HepG2 (cell line): ENCODE results near the gene IL4I1. TPM values are rescaled to one million over a fixed set of nuclear protein-coding genes. Genes with fewer than 3 reads are reported as not detected.

Source experiments
- ARNT2 ChIP-seq: sonication (generic); formaldehyde crosslinking; IDR thresholded peaks from 2 replicates; pipeline ENCODE4 v1.8.0; 2022; ENCODE audit warnings: mild to moderate bottlenecking, low read depth, missing genetic modification reagents, moderate library complexity
- NCOA2 ChIP-seq: sonication (generic); formaldehyde crosslinking; IDR thresholded peaks from 2 replicates; pipeline ENCODE4 v1.8.0; 2022; ENCODE audit warnings: inconsistent platforms
- POGK ChIP-seq: sonication (generic); formaldehyde crosslinking; conservative IDR thresholded peaks from 2 replicates; pipeline ENCODE4 v1.8.0; 2022; ENCODE audit warnings: mild to moderate bottlenecking, moderate library complexity, missing genetic modification reagents
- POGZ ChIP-seq: sonication (generic); formaldehyde crosslinking; IDR thresholded peaks from 2 replicates; pipeline ENCODE4 v1.4.0; 2020; ENCODE audit warnings: mild to moderate bottlenecking, missing genetic modification reagents
- REST ChIP-seq, 2 experiments: IDR thresholded peaks; 2 replicates each; pipeline ENCODE4 v1.6.1; 2011 to 2012; ENCODE audit warnings: low read length in 2 of 2, borderline replicate concordance in 1 of 2, low read depth in 1 of 2, mild to moderate bottlenecking in 1 of 2, moderate library complexity in 1 of 2
- SAFB2 ChIP-seq: sonication (generic); formaldehyde crosslinking; IDR thresholded peaks from 2 replicates; pipeline ENCODE4 v1.5.1; 2020; ENCODE audit warnings: missing genetic modification reagents, low read depth, mild to moderate bottlenecking, borderline replicate concordance
- SIN3A ChIP-seq: IDR thresholded peaks from 2 replicates; pipeline ENCODE4 v1.6.1; 2011; ENCODE audit warnings: low read depth, mild to moderate bottlenecking, control low read depth, low read length, borderline replicate concordance
- TBP ChIP-seq: sonication (generic); formaldehyde crosslinking; IDR thresholded peaks from 2 replicates; pipeline ENCODE4 v1.5.0; 2020; ENCODE audit warnings: missing genetic modification reagents
- ZBTB38 ChIP-seq: sonication (generic); formaldehyde crosslinking; IDR thresholded peaks from 2 replicates; pipeline ENCODE4 v1.5.1; 2020; ENCODE audit warnings: mild to moderate bottlenecking, missing genetic modification reagents
- ZNF343 ChIP-seq: sonication (generic); formaldehyde crosslinking; IDR thresholded peaks from 2 replicates; pipeline ENCODE4 v1.4.0; 2020; ENCODE audit warnings: mild to moderate bottlenecking, missing genetic modification reagents
- ZNF574 ChIP-seq: sonication (generic); formaldehyde crosslinking; IDR thresholded peaks from 2 replicates; pipeline ENCODE4 v1.4.0; 2020; ENCODE audit warnings: missing genetic modification reagents
- ZNF614 ChIP-seq: IDR thresholded peaks from 2 replicates; pipeline ENCODE4 v1.6.1; 2018; ENCODE audit warnings: missing biosample characterization, missing genetic modification reagents, inconsistent platforms, borderline replicate concordance
- ZSCAN20 ChIP-seq: sonication (generic); formaldehyde crosslinking; IDR thresholded peaks from 2 replicates; pipeline ENCODE4 v1.4.0; 2020; ENCODE audit warnings: missing genetic modification reagents, mild to moderate bottlenecking, borderline replicate concordance
- polyA plus RNA-seq, 8 experiments: library from polyadenylated mRNA; depleted of rRNA in 3 of 8; stranded (reverse) in 7 of 8; unstranded in 1 of 8; fragments of >200 nt; fragmentation: Illumina TruSeq in 4 of 8; extraction: Trizol in 4 of 8; gene quantifications; 2 replicates each; pipeline versions ENCODE4 v1.2.1 to v1.2.3, GENCODE V29; 2011 to 2016; ENCODE audit warnings: low read depth in 4 of 8, missing spikeins in 1 of 8, mixed read lengths in 1 of 8; ENCODE audit not compliant: insufficient read depth in 1 of 8
- total RNA-seq, 5 experiments: library from RNA; depleted of rRNA; stranded (reverse); fragments of >200 nt; fragmentation: Illumina TruSeq; extraction: Trizol; gene quantifications; 2 replicates each; pipeline ENCODE4 v1.2.3, GENCODE V29; 2016; ENCODE audit warnings: low read depth in 1 of 5

The IL4I1 gene
- total and polyA plus RNA-seq, 2 of the 13 experiments (the other 11 are each of a cell fraction or from before 2014, with no cell fraction given) = not detected

GRCh38 chr19:49877020-49877878 is 19.4 kb downstream of the IL4I1 start, which contains the start of the genes AKT1S1 and TBC1D17 (continued):
- no peak for TF ChIP-seq ZSCAN20 (CRISPR knock-in tag)
- no peak; the same call in 1 of the 2 replicates for TF ChIP-seq SIN3A
- TF ChIP-seq SAFB2 (CRISPR knock-in tag) = 0 out of 2 replicates have a peak, but pooled peaks have one; percentile 13
- no peak; the same call in 1 of the 2 replicates for TF ChIP-seq POGZ (CRISPR knock-in tag)
- TF ChIP-seq TBP (CRISPR knock-in tag) = no peak
- TF ChIP-seq ZNF614 (CRISPR knock-in tag) = peak; percentile 70; the same call in 1 of the 2 replicates
- peak; percentile 35; the same call in 1 of the 2 replicates for TF ChIP-seq ZNF343 (CRISPR knock-in tag)
- TF ChIP-seq NCOA2 = peak; percentile 54; the same call in 1 of the 2 replicates
- peak; percentile 85; the same call in 1 of the 2 replicates for TF ChIP-seq POGK (CRISPR knock-in tag)
- peak; percentile 66 for TF ChIP-seq ZNF574 (CRISPR knock-in tag)
- 0 out of 4 replicates have a peak, but pooled peaks of 1 of the 2 experiments have one; percentile 9 for TF ChIP-seq REST (IDR thresholded peaks at IDR 0.05; ENCODE audit: borderline replicate concordance in 1 of 2, low read depth in 1 of 2, low read length in 2 of 2)
- peak; percentile 73 for TF ChIP-seq ARNT2
- TF ChIP-seq ZBTB38 (CRISPR knock-in tag) = peak; percentile 21; the same call in 1 of the 2 replicates
